ENCODE measurements around the gene BBS10.

DNA sequence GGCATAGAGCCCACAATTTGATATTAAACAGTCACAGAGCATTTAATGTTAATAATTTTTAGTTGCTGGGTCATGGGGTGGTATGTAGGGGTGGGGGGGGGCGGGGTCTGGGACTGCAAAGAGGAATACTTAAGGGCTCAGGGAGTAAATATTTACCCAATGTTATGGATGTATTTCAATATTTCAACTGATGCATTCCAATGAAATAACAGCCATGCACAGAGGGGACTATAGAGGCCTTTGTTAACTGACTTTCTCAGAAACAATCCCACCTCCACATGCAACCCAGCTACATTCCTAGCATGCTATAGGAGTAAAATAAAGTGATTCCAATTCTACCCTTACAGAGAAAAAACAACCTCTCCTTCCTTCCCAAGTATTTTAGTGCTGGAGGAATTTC is 7.9 kb upstream of the BBS10 start:
- no peak for TF ChIP-seq TCF12 (IDR thresholded peaks at IDR 0.05; ENCODE audit: low read depth, low read length)
- TF ChIP-seq TAF1 (IDR thresholded peaks at IDR 0.05; ENCODE audit: low read depth, low read length), result no peak
- TF ChIP-seq, protein P1, sequence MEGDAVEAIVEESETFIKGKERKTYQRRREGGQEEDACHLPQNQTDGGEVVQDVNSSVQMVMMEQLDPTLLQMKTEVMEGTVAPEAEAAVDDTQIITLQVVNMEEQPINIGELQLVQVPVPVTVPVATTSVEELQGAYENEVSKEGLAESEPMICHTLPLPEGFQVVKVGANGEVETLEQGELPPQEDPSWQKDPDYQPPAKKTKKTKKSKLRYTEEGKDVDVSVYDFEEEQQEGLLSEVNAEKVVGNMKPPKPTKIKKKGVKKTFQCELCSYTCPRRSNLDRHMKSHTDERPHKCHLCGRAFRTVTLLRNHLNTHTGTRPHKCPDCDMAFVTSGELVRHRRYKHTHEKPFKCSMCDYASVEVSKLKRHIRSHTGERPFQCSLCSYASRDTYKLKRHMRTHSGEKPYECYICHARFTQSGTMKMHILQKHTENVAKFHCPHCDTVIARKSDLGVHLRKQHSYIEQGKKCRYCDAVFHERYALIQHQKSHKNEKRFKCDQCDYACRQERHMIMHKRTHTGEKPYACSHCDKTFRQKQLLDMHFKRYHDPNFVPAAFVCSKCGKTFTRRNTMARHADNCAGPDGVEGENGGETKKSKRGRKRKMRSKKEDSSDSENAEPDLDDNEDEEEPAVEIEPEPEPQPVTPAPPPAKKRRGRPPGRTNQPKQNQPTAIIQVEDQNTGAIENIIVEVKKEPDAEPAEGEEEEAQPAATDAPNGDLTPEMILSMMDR (IDR thresholded peaks at IDR 0.05; ENCODE audit: control extremely low read depth in 1 of 3, insufficient read depth in 1 of 3, low read depth in 1 of 3, low read length in 3 of 3), result no peak
- no peak for TF ChIP-seq EZH2 (IDR thresholded peaks at IDR 0.05; ENCODE audit: low read depth, low read length, severe bottlenecking)

Data from H1 (cell line).